HK-2 (cell line): ENCODE measurements around the gene MLN.

ENCODE experiments used
- DNase-seq: peaks from one replicate; pipeline ENCODE4 v3.0.0-alpha.2; 2018; ENCODE audit not compliant: unreplicated experiment

The MLN gene

GRCh38 chr6:33771146-33772081 is 32.4 kb downstream of the MLN start:
- DNase-seq, result peak; percentile 91

- DNase-seq, result no peak
These were observed 33.0 kb downstream of the MLN start for GRCh38 chr6:33770833-33771145.

- no peak for DNase-seq
These were observed 33.5 kb downstream of the MLN start for GRCh38 chr6:33770124-33770832.

GRCh38 chr6:33769248-33769821 is 34.5 kb downstream of the MLN start:
- no peak for DNase-seq

GRCh38 chr6:33768644-33769120 is 35.1 kb downstream of the MLN start:
- peak; percentile 85 for DNase-seq

- no peak for DNase-seq
These were observed 36.6 kb downstream of the MLN start for GRCh38 chr6:33766921-33767907.

- no peak for DNase-seq
These were observed 38.4 kb downstream of the MLN start for GRCh38 chr6:33765368-33765767.

GRCh38 chr6:33764036-33764435 is 39.8 kb downstream of the MLN start:
- DNase-seq, result no peak

- DNase-seq, result no peak
These were observed 40.3 kb downstream of the MLN start for GRCh38 chr6:33763483-33763882.

GRCh38 chr6:33762713-33763112 is 41.1 kb downstream of the MLN start:
- no peak for DNase-seq

- DNase-seq, result peak; percentile 72
These were observed 41.7 kb downstream of the MLN start for GRCh38 chr6:33761922-33762629.

- no peak for DNase-seq
These were observed 42.3 kb downstream of the MLN start for GRCh38 chr6:33761581-33761921.

- no peak for DNase-seq
These were observed 43.7 kb downstream of the MLN start for GRCh38 chr6:33759887-33760629.

- DNase-seq, result no peak
These were observed 45.0 kb downstream of the MLN start for GRCh38 chr6:33758815-33759216.

GRCh38 chr6:33757906-33758305 is 45.9 kb downstream of the MLN start:
- no peak for DNase-seq

- DNase-seq, result no peak
These were observed 46.7 kb downstream of the MLN start for GRCh38 chr6:33757113-33757512.

GRCh38 chr6:33756211-33756954 is 47.4 kb downstream of the MLN start:
- DNase-seq, result no peak

GRCh38 chr6:33755070-33755869 is 48.5 kb downstream of the MLN start:
- DNase-seq, result peak; percentile 29

GRCh38 chr6:33754222-33754621 is 49.6 kb downstream of the MLN start:
- DNase-seq, result no peak
